CD8-positive, alpha-beta memory T cell (primary cell): ENCODE measurements around the gene NR6A1. TPM values are rescaled to one million over a fixed set of nuclear protein-coding genes. Genes with fewer than 3 reads are reported as not detected.

Experiments used
- CTCF ChIA-PET: fragments of 350-600 bp; sonication (Branson Sonifier 250); formaldehyde crosslinking; loops from one replicate; lab custom pipeline; 2021; ENCODE audit warnings: antibody characterized with exemption; lab: Charles Lee
- POLR2A ChIA-PET: fragments of 350-600 bp; sonication (Branson Sonifier 250); formaldehyde crosslinking; loops from one replicate; lab custom pipeline; 2021; ENCODE audit warnings: antibody characterized with exemption; lab: Charles Lee
- DNase-seq, 5 donors: peaks; one replicate each; pipeline versions ENCODE4 v3.0.0 to v3.0.0-alpha.2; 2020 to 2022; ENCODE audit warnings: mixed read lengths in 1 of 5
- H3K27ac ChIP-seq: one replicate; pipeline ENCODE4 v1.7.0; 2013; ENCODE audit warnings: low read depth, mild to moderate bottlenecking, low read length, moderate library complexity
- H3K27me3 ChIP-seq: 2 replicates; pipeline ENCODE4 v1.7.0; 2013; ENCODE audit warnings: low read length, mild to moderate bottlenecking; ENCODE audit not compliant: insufficient read depth, poor library complexity, severe bottlenecking
- H3K36me3 ChIP-seq: 2 replicates; pipeline ENCODE4 v1.7.0; 2013; ENCODE audit warnings: mild to moderate bottlenecking, low read length, moderate library complexity; ENCODE audit not compliant: insufficient read depth
- H3K4me1 ChIP-seq: 2 replicates; pipeline ENCODE4 v1.7.0; 2013; ENCODE audit warnings: mild to moderate bottlenecking, low read length, moderate library complexity; ENCODE audit not compliant: insufficient read depth
- H3K4me3 ChIP-seq: 2 replicates; pipeline ENCODE4 v1.7.0; 2013; ENCODE audit warnings: mild to moderate bottlenecking, low read length
- H3K9me3 ChIP-seq: 2 replicates; pipeline ENCODE4 v1.7.0; 2013; ENCODE audit warnings: mild to moderate bottlenecking, low read length
- H3K27ac Mint-ChIP-seq, 8 donors: one replicate each; pipeline ENCODE4 v1.8.0; 2020 to 2021; ENCODE audit warnings: mixed read lengths in 8 of 8, mild to moderate bottlenecking in 6 of 8, inconsistent platforms in 3 of 8, moderate library complexity in 3 of 8
- H3K27me3 Mint-ChIP-seq, 2 donors: one replicate each; pipeline ENCODE4 v1.8.0; 2020 to 2021; ENCODE audit warnings: mixed read lengths in 2 of 2, mild to moderate bottlenecking in 1 of 2, moderate library complexity in 1 of 2
- H3K36me3 Mint-ChIP-seq, 3 donors: one replicate each; pipeline ENCODE4 v1.8.0; 2020 to 2021; ENCODE audit warnings: mixed read lengths in 3 of 3, inconsistent platforms in 1 of 3, mild to moderate bottlenecking in 1 of 3
- H3K4me1 Mint-ChIP-seq, 3 donors: one replicate each; pipeline ENCODE4 v1.8.0; 2020 to 2021; ENCODE audit warnings: mixed read lengths in 3 of 3, inconsistent platforms in 1 of 3, mild to moderate bottlenecking in 1 of 3
- H3K4me3 Mint-ChIP-seq, 7 donors: one replicate each; pipeline ENCODE4 v1.8.0; 2020 to 2021; ENCODE audit warnings: mixed read lengths in 7 of 7, mild to moderate bottlenecking in 6 of 7, moderate library complexity in 4 of 7, inconsistent platforms in 2 of 7
- H3K9me3 Mint-ChIP-seq, 5 donors: one replicate each; pipeline ENCODE4 v1.8.0; 2020 to 2022; ENCODE audit warnings: mixed read lengths in 5 of 5, mild to moderate bottlenecking in 3 of 5, moderate library complexity in 2 of 5, inconsistent platforms in 1 of 5
- polyA plus RNA-seq: library from polyadenylated mRNA; unstranded; fragments of 300-500 nt; fragmentation: Illumina TruSeq; gene quantifications from one replicate; pipeline ENCODE4 v1.2.3, GENCODE V29; 2021
- total RNA-seq, 2 experiments: library from RNA; stranded (reverse); gene quantifications; one replicate each; pipeline ENCODE4 v1.2.3, GENCODE V29; 2021

NR6A1 gene
- total and polyA plus RNA-seq, 3 experiments from 2014 or later, result 2.4 to 3.0 TPM; not detected in 1

GRCh38 chr9:124635285-124635684 lies 135.8 kb downstream of the NR6A1 start:
- Mint-ChIP-seq H3K27ac (no peak overlapping the region), H3K4me1 (peaks cover 0 to 8% (median 0%) of the 10 kb centered on the region in 3 donors), H3K27me3 (peaks cover 12 to 46% of the 10 kb centered on the region in 2 donors), H3K36me3 (no peaks in the 10 kb centered on the region), H3K9me3 (no peaks in the 10 kb centered on the region), H3K4me3 (no peak overlapping the region)
- H3K27me3 ChIP-seq, result no peaks in the 10 kb centered on the region
- DNase-seq, result no peak
- CTCF ChIA-PET, result no interaction called here
- H3K27ac ChIP-seq, result no peak overlapping the region
- H3K4me1 ChIP-seq, result no peaks in the 10 kb centered on the region
- H3K36me3 ChIP-seq, result no peaks in the 10 kb centered on the region
- H3K9me3 ChIP-seq, result no peaks in the 10 kb centered on the region
- no peak overlapping the region for H3K4me3 ChIP-seq
- POLR2A ChIA-PET, result no interaction called here

- no peak overlapping the region for H3K4me3 ChIP-seq
- no peaks in the 10 kb centered on the region for H3K4me1 ChIP-seq
- peaks cover 0 to 11% (median 0%) of the 10 kb centered on the region in 3 donors for H3K4me1 Mint-ChIP-seq
- no peaks in the 10 kb centered on the region for H3K36me3 Mint-ChIP-seq
- no peaks in the 10 kb centered on the region for H3K27me3 ChIP-seq
- peak overlapping the region in 1 of 7 donors; percentile 15 for H3K4me3 Mint-ChIP-seq
- H3K9me3 Mint-ChIP-seq, result no peaks in the 10 kb centered on the region
- peaks cover 13 to 29% of the 10 kb centered on the region in 2 donors for H3K27me3 Mint-ChIP-seq
- CTCF ChIA-PET, result no interaction called here
- H3K27ac Mint-ChIP-seq, result no peak overlapping the region
- no peaks in the 10 kb centered on the region for H3K9me3 ChIP-seq
- no peaks in the 10 kb centered on the region for H3K36me3 ChIP-seq
- no peak overlapping the region for H3K27ac ChIP-seq
- POLR2A ChIA-PET, result no interaction called here
- no peak for DNase-seq
Observed at GRCh38 chr9:124632077-124632621, 139.0 kb downstream of the NR6A1 start.

DNA sequence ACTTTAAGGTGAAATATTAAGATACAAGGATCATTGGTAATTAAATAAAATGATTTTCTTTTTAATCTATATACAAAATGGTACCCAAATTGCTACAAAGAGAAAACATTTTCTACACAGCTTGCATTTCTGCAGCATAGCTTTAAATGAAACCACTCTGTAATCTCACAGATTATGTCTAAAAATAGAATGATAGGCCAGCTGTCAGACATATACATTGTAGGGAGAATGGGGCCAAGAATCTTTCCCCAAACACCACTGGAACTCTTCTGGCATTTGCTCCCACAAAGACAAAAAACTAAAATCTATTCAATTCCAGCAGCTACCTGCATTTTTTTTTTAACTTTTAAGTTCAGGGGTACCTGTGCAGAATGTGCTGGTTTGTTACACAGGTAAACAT lies 139.8 kb downstream of the NR6A1 start:
- Mint-ChIP-seq H3K4me3 (no peak overlapping the region), H3K27me3 (peaks cover 15 to 21% of the 10 kb centered on the region in 2 donors), H3K4me1 (peaks cover 0 to 13% (median 0%) of the 10 kb centered on the region in 3 donors), H3K36me3 (no peaks in the 10 kb centered on the region), H3K27ac (no peak overlapping the region), H3K9me3 (no peaks in the 10 kb centered on the region)
- Histone ChIP-seq H3K4me1 (no peaks in the 10 kb centered on the region), H3K27me3 (no peaks in the 10 kb centered on the region), H3K27ac (no peak overlapping the region), H3K4me3 (no peak overlapping the region), H3K9me3 (no peaks in the 10 kb centered on the region), H3K36me3 (no peaks in the 10 kb centered on the region)
- CTCF ChIA-PET, result no interaction called here
- POLR2A ChIA-PET, result no interaction called here
- no peak for DNase-seq

DNA sequence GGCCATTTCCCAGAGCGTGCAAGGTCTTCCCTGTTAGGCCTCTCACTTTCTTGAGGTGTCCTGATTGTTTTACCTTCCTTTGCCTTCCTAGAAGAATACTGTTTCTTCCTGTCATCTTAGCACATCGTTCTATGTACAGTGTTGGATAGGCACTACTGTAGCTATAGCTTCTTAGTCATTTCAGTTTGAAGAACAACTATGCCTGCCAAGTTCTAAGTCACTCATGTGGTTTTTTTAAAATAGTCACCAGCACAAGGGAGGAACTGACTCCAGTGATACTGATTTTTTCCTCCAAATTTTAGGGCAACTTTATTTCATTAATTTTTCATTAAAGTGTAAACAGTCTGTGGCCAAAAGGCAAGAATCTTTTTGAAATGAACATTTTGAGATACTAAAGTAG lies 141.5 kb downstream of the NR6A1 start:
- H3K4me3 Mint-ChIP-seq, result no peak overlapping the region
- Histone ChIP-seq H3K27me3 (no peaks in the 10 kb centered on the region), H3K9me3 (no peaks in the 10 kb centered on the region), H3K4me1 (no peaks in the 10 kb centered on the region), H3K36me3 (no peaks in the 10 kb centered on the region), H3K27ac (no peak overlapping the region), H3K4me3 (no peak overlapping the region)
- H3K4me1 Mint-ChIP-seq, result peaks cover 0 to 16% (median 0%) of the 10 kb centered on the region in 3 donors
- CTCF ChIA-PET, result no interaction called here
- H3K27ac Mint-ChIP-seq, result no peak overlapping the region
- DNase-seq, result no peak
- H3K27me3 Mint-ChIP-seq, result peaks cover 8 to 12% of the 10 kb centered on the region in 2 donors
- H3K9me3 Mint-ChIP-seq, result no peaks in the 10 kb centered on the region
- POLR2A ChIA-PET, result no interaction called here
- no peaks in the 10 kb centered on the region for H3K36me3 Mint-ChIP-seq

- Histone ChIP-seq H3K4me1 (no peaks in the 10 kb centered on the region), H3K9me3 (no peaks in the 10 kb centered on the region), H3K36me3 (no peaks in the 10 kb centered on the region), H3K27ac (no peak overlapping the region), H3K4me3 (no peak overlapping the region), H3K27me3 (no peaks in the 10 kb centered on the region)
- H3K36me3 Mint-ChIP-seq, result no peaks in the 10 kb centered on the region
- peaks cover 0 to 23% (median 0%) of the 10 kb centered on the region in 3 donors for H3K4me1 Mint-ChIP-seq
- ChIA-PET CTCF (no interaction called here), POLR2A (no interaction called here)
- DNase-seq, result no peak
- H3K4me3 Mint-ChIP-seq, result no peak overlapping the region
- H3K27ac Mint-ChIP-seq, result no peak overlapping the region
- peaks cover 8% of the 10 kb centered on the region in 2 donors for H3K27me3 Mint-ChIP-seq
- H3K9me3 Mint-ChIP-seq, result no peaks in the 10 kb centered on the region
Observed at GRCh38 chr9:124628741-124629140, 142.4 kb downstream of the NR6A1 start.

- CTCF ChIA-PET, result interaction anchor here (1.4 kb wide), 1 partner anchor 9 kb away, joined by 4 read pairs; no protein-coding TSS in a partner anchor
Observed at GRCh38 chr9:124626276-124626675, 144.8 kb downstream of the NR6A1 start.

GRCh38 chr9:124625087-124625486 lies 146.0 kb downstream of the NR6A1 start:
- no peak overlapping the region for H3K4me3 ChIP-seq
- H3K27me3 ChIP-seq, result no peaks in the 10 kb centered on the region
- H3K9me3 Mint-ChIP-seq, result no peaks in the 10 kb centered on the region
- H3K36me3 Mint-ChIP-seq, result no peaks in the 10 kb centered on the region
- peaks cover 0 to 6% of the 10 kb centered on the region in 2 donors for H3K27me3 Mint-ChIP-seq
- ChIA-PET POLR2A (no interaction called here), CTCF (no interaction called here)
- H3K27ac ChIP-seq, result no peak overlapping the region
- DNase-seq, result no peak
- no peaks in the 10 kb centered on the region for H3K36me3 ChIP-seq
- no peaks in the 10 kb centered on the region for H3K9me3 ChIP-seq
- peak overlapping the region in 3 of 7 donors; percentile 1 to 77 (median 15) for H3K4me3 Mint-ChIP-seq
- H3K27ac Mint-ChIP-seq, result peak overlapping the region in 2 of 8 donors; percentile 42 to 59
- no peaks in the 10 kb centered on the region for H3K4me1 ChIP-seq
- peaks cover 0 to 18% (median 0%) of the 10 kb centered on the region in 3 donors for H3K4me1 Mint-ChIP-seq

More at GRCh38 chr9:124626276-124626675, 144.8 kb downstream of the NR6A1 start:
- Histone ChIP-seq H3K4me3 (no peak overlapping the region), H3K36me3 (no peaks in the 10 kb centered on the region), H3K4me1 (no peaks in the 10 kb centered on the region), H3K9me3 (no peaks in the 10 kb centered on the region), H3K27ac (no peak overlapping the region), H3K27me3 (no peaks in the 10 kb centered on the region)
- POLR2A ChIA-PET, result no interaction called here
- Mint-ChIP-seq H3K9me3 (no peaks in the 10 kb centered on the region), H3K27me3 (peaks cover 0 to 6% of the 10 kb centered on the region in 2 donors), H3K27ac (peak overlapping the region in 1 of 8 donors; percentile 75), H3K4me3 (no peak overlapping the region), H3K4me1 (peaks cover 0 to 18% (median 0%) of the 10 kb centered on the region in 3 donors), H3K36me3 (no peaks in the 10 kb centered on the region)
- DNase-seq, result no peak

- no peak for DNase-seq
- CTCF ChIA-PET, result interaction anchor here (1.0 kb wide), 1 partner anchor 60 kb away, joined by 3 read pairs; no protein-coding TSS in a partner anchor
Observed at GRCh38 chr9:124624735-124624992, 146.4 kb downstream of the NR6A1 start.

More at GRCh38 chr9:124624735-124624992, 146.4 kb downstream of the NR6A1 start:
- no peak overlapping the region for H3K4me3 ChIP-seq
- no peaks in the 10 kb centered on the region for H3K36me3 Mint-ChIP-seq
- H3K27me3 Mint-ChIP-seq, result peaks cover 0 to 6% of the 10 kb centered on the region in 2 donors
- H3K9me3 Mint-ChIP-seq, result no peaks in the 10 kb centered on the region
- no peaks in the 10 kb centered on the region for H3K36me3 ChIP-seq
- POLR2A ChIA-PET, result no interaction called here
- no peaks in the 10 kb centered on the region for H3K4me1 ChIP-seq
- no peaks in the 10 kb centered on the region for H3K27me3 ChIP-seq
- peaks cover 0 to 18% (median 0%) of the 10 kb centered on the region in 3 donors for H3K4me1 Mint-ChIP-seq
- peak overlapping the region in 1 of 8 donors; percentile 59 for H3K27ac Mint-ChIP-seq
- no peak overlapping the region for H3K4me3 Mint-ChIP-seq
- H3K9me3 ChIP-seq, result no peaks in the 10 kb centered on the region
- no peak overlapping the region for H3K27ac ChIP-seq
